Measurements from ENCODE around the gene BLM. TPM values are rescaled to one million over a fixed set of nuclear protein-coding genes. Genes with fewer than 3 reads are reported as not detected.

The BLM gene
- polyA plus RNA-seq, 1 of the 3 experiments (the other 2 are of a cell fraction), result 2.7 TPM

DNA sequence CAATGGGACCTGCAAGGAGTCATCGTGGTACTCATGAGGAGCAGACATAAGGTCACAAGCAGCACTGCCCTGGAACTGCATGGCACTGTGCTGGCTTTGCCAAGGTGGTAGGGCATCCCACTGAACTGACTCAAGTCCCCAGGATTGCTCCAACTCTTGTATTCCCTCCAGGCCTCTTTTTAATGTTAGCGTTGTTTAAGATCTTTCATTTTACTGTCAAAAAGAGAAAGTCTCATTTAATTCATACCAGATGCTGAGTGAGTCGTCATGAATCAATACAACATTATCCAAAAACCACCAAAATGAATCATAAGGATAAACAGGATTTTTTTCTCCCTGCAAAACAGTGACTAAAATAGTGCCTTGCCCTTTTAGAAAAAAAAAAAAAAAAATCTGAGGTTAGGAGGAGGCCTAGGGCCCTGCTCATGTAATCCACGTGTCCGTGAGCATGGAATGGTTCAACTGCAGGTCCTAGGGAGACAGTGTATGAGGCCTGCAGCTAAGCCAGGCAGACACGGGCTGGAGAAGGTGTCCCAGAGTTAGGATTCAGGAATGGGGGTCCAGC, 36.7 kb upstream of the BLM start:
- H3K4me2 ChIP-seq, result peak overlapping the region; percentile 32; the same call in 1 of the 2 replicates
- no peaks in the 10 kb centered on the region; the same call in 1 of the 2 replicates for H4K20me1 ChIP-seq (ENCODE audit: insufficient read depth)
- H3K4me3 ChIP-seq (ENCODE audit: low read depth in 2 of 2, low read length in 1 of 2), result no peak overlapping the region
- ChIA-PET CTCF (no interaction called here), POLR2A (no interaction called here)
- DNase-seq, result no peak
- 17% methylated on average over 6 of the region's 6 CpGs for WGBS (ENCODE audit: low lambda C conversion rate)
- no peaks in the 10 kb centered on the region for H3K36me3 ChIP-seq (replicated peaks in 1 of 2; ENCODE audit: control insufficient read depth in 1 of 2, insufficient read depth in 2 of 2, low read length in 1 of 2)
- H3F3A ChIP-seq (replicated peaks; ENCODE audit: insufficient read depth), result peaks cover 25% of the 10 kb centered on the region
- no peaks in the 10 kb centered on the region for H3K9me2 ChIP-seq
- peaks cover 4 to 14% of the 10 kb centered on the region in 2 experiments; a peak in 3 of 4 replicates for H3K4me1 ChIP-seq (ENCODE audit: control insufficient read depth in 1 of 2, insufficient read depth in 2 of 2, low read depth in 1 of 2, low read length in 1 of 2)
- H3K9ac ChIP-seq, result peak overlapping the region; percentile 30; the same call in 1 of the 2 replicates
- H3K79me2 ChIP-seq (ENCODE audit: insufficient read depth), result no peaks in the 10 kb centered on the region
- no peaks in the 10 kb centered on the region for H3K9me3 ChIP-seq
- H2AFZ ChIP-seq (ENCODE audit: low read depth), result peak overlapping the region; percentile 46; the same call in 1 of the 2 replicates
- peak overlapping the region; percentile 31 to 86; a peak in 3 of 4 replicates for H3K27ac ChIP-seq (ENCODE audit: low read depth in 2 of 2, low read length in 1 of 2)
- no peaks in the 10 kb centered on the region for H3K27me3 ChIP-seq (ENCODE audit: insufficient read depth)
- TF ChIP-seq RAD21 (IDR thresholded peaks at IDR 0.05; ENCODE audit: low read length) (no peak), GABPA (IDR thresholded peaks at IDR 0.05; ENCODE audit: low read depth) (no peak), NRF1 (IDR thresholded peaks at IDR 0.05; ENCODE audit: low read depth, low read length) (no peak), SIN3A (IDR thresholded peaks at IDR 0.05; ENCODE audit: borderline replicate concordance, low read depth, low read length) (peak; percentile 67; the same call in 1 of the 2 replicates), JUND (IDR thresholded peaks at IDR 0.05) (peak; percentile 94), GATA2 (CRISPR knock-in tag; IDR thresholded peaks at IDR 0.05) (no peak), CHD2 (IDR thresholded peaks at IDR 0.05; ENCODE audit: low read length, partially characterized antibody) (no peak), NFIC (IDR thresholded peaks at IDR 0.05; ENCODE audit: borderline replicate concordance) (peak; percentile 84; the same call in 1 of the 2 replicates), FOXM1 (IDR thresholded peaks at IDR 0.05; ENCODE audit: low read depth) (peak; percentile 63; the same call in 1 of the 2 replicates), POLR2AphosphoS5 (IDR thresholded peaks at IDR 0.05; ENCODE audit: low read depth, low read length) (peak; percentile 93), FOXJ3 (CRISPR knock-in tag; IDR thresholded peaks at IDR 0.05) (no peak), MXI1 (IDR thresholded peaks at IDR 0.05; ENCODE audit: low read depth, low read length) (no peak), EP300 (IDR thresholded peaks at IDR 0.05; ENCODE audit: borderline replicate concordance in 1 of 2, low read depth in 1 of 2, low read length in 1 of 2) (peak in 1 of 2 experiments; percentile 94; a peak in 2 of 4 replicates), TEAD4 (IDR thresholded peaks at IDR 0.05; ENCODE audit: borderline replicate concordance, insufficient read depth) (0 out of 2 replicates have a peak, but pooled peaks have one; percentile 50), TCF12 (IDR thresholded peaks at IDR 0.05) (peak; percentile 100), FOSL2 (IDR thresholded peaks at IDR 0.05; ENCODE audit: borderline replicate concordance, low read depth) (peak; percentile 97), MEF2A (IDR thresholded peaks at IDR 0.05; ENCODE audit: borderline replicate concordance, low read depth) (peak; percentile 87; the same call in 1 of the 2 replicates), YY1 (IDR thresholded peaks at IDR 0.05; ENCODE audit: low read depth) (peak; percentile 16; the same call in 1 of the 2 replicates), SMC3 (IDR thresholded peaks at IDR 0.05; ENCODE audit: low read depth, low read length) (no peak)
- TF ChIP-seq, protein P1, sequence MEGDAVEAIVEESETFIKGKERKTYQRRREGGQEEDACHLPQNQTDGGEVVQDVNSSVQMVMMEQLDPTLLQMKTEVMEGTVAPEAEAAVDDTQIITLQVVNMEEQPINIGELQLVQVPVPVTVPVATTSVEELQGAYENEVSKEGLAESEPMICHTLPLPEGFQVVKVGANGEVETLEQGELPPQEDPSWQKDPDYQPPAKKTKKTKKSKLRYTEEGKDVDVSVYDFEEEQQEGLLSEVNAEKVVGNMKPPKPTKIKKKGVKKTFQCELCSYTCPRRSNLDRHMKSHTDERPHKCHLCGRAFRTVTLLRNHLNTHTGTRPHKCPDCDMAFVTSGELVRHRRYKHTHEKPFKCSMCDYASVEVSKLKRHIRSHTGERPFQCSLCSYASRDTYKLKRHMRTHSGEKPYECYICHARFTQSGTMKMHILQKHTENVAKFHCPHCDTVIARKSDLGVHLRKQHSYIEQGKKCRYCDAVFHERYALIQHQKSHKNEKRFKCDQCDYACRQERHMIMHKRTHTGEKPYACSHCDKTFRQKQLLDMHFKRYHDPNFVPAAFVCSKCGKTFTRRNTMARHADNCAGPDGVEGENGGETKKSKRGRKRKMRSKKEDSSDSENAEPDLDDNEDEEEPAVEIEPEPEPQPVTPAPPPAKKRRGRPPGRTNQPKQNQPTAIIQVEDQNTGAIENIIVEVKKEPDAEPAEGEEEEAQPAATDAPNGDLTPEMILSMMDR (IDR thresholded peaks at IDR 0.05), result no peak
- TF ChIP-seq, protein P2, sequence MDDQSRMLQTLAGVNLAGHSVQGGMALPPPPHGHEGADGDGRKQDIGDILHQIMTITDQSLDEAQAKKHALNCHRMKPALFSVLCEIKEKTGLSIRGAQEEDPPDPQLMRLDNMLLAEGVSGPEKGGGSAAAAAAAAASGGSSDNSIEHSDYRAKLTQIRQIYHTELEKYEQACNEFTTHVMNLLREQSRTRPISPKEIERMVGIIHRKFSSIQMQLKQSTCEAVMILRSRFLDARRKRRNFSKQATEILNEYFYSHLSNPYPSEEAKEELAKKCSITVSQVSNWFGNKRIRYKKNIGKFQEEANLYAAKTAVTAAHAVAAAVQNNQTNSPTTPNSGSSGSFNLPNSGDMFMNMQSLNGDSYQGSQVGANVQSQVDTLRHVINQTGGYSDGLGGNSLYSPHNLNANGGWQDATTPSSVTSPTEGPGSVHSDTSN (IDR thresholded peaks at IDR 0.05), result peak; percentile 93
- TF ChIP-seq, protein P3, sequence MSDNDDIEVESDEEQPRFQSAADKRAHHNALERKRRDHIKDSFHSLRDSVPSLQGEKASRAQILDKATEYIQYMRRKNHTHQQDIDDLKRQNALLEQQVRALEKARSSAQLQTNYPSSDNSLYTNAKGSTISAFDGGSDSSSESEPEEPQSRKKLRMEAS (IDR thresholded peaks at IDR 0.05; ENCODE audit: low read depth), result peak; percentile 100
- TF ChIP-seq, protein P4, sequence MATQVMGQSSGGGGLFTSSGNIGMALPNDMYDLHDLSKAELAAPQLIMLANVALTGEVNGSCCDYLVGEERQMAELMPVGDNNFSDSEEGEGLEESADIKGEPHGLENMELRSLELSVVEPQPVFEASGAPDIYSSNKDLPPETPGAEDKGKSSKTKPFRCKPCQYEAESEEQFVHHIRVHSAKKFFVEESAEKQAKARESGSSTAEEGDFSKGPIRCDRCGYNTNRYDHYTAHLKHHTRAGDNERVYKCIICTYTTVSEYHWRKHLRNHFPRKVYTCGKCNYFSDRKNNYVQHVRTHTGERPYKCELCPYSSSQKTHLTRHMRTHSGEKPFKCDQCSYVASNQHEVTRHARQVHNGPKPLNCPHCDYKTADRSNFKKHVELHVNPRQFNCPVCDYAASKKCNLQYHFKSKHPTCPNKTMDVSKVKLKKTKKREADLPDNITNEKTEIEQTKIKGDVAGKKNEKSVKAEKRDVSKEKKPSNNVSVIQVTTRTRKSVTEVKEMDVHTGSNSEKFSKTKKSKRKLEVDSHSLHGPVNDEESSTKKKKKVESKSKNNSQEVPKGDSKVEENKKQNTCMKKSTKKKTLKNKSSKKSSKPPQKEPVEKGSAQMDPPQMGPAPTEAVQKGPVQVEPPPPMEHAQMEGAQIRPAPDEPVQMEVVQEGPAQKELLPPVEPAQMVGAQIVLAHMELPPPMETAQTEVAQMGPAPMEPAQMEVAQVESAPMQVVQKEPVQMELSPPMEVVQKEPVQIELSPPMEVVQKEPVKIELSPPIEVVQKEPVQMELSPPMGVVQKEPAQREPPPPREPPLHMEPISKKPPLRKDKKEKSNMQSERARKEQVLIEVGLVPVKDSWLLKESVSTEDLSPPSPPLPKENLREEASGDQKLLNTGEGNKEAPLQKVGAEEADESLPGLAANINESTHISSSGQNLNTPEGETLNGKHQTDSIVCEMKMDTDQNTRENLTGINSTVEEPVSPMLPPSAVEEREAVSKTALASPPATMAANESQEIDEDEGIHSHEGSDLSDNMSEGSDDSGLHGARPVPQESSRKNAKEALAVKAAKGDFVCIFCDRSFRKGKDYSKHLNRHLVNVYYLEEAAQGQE (IDR thresholded peaks at IDR 0.05; ENCODE audit: low read depth, low read length), result no peak
- TF ChIP-seq, protein P5, sequence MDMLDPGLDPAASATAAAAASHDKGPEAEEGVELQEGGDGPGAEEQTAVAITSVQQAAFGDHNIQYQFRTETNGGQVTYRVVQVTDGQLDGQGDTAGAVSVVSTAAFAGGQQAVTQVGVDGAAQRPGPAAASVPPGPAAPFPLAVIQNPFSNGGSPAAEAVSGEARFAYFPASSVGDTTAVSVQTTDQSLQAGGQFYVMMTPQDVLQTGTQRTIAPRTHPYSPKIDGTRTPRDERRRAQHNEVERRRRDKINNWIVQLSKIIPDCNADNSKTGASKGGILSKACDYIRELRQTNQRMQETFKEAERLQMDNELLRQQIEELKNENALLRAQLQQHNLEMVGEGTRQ (IDR thresholded peaks at IDR 0.05; ENCODE audit: borderline replicate concordance, low read depth, low read length), result no peak
- TF ChIP-seq, protein P6, sequence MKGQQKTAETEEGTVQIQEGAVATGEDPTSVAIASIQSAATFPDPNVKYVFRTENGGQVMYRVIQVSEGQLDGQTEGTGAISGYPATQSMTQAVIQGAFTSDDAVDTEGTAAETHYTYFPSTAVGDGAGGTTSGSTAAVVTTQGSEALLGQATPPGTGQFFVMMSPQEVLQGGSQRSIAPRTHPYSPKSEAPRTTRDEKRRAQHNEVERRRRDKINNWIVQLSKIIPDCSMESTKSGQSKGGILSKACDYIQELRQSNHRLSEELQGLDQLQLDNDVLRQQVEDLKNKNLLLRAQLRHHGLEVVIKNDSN (IDR thresholded peaks at IDR 0.05; ENCODE audit: borderline replicate concordance, low read depth), result 0 out of 2 replicates have a peak, but pooled peaks have one; percentile 12

Measured in SK-N-SH (cell line).